Natural killer cell (primary cell): Measurements from ENCODE around the gene RAB18. TPM values are rescaled to one million over a fixed set of nuclear protein-coding genes. Genes with fewer than 3 reads are reported as not detected.

ENCODE experiments used
- ATAC-seq, 3 donors: fragments of 150-1000 bp in 2 of 3; fragments of 200-7000 bp in 1 of 3; cut with Tn5 transposase; 1 replicate in 1 of 3; 2 replicates in 2 of 3; pipeline ENCODE4 v1.10.0; 2021; ENCODE audit warnings: mild to moderate bottlenecking in 2 of 3, moderate library complexity in 2 of 3
- DNase-seq, 2 donors: peaks; one replicate each; pipeline versions ENCODE4 v3.0.0 to v3.0.0-alpha.2; 2013 to 2021; ENCODE audit warnings: mixed read lengths in 1 of 2
- H3K27ac ChIP-seq: one replicate; pipeline ENCODE4 v1.5.1; 2013; ENCODE audit warnings: mild to moderate bottlenecking, low read length
- H3K27me3 ChIP-seq: one replicate; pipeline ENCODE4 v1.6.1; 2013; ENCODE audit warnings: low read length; ENCODE audit not compliant: control insufficient read depth, insufficient read depth
- H3K36me3 ChIP-seq: one replicate; pipeline ENCODE4 v1.6.1; 2013; ENCODE audit warnings: low read length; ENCODE audit not compliant: control insufficient read depth, insufficient read depth
- H3K4me1 ChIP-seq: one replicate; pipeline ENCODE4 v1.6.1; 2013; ENCODE audit warnings: low read length; ENCODE audit not compliant: control insufficient read depth, insufficient read depth
- H3K4me3 ChIP-seq: one replicate; pipeline ENCODE4 v1.5.1; 2013; ENCODE audit warnings: low read length
- H3K9me3 ChIP-seq: one replicate; pipeline ENCODE4 v1.6.1; 2013; ENCODE audit warnings: low read length; ENCODE audit not compliant: control insufficient read depth, insufficient read depth
- H3K27ac Mint-ChIP-seq, 2 donors: one replicate each; pipeline ENCODE4 v1.8.0; 2022; ENCODE audit warnings: mild to moderate bottlenecking in 2 of 2, mixed read lengths in 2 of 2, moderate library complexity in 1 of 2
- H3K27me3 Mint-ChIP-seq, 2 donors: one replicate each; pipeline ENCODE4 v1.8.0; 2022; ENCODE audit warnings: low read depth in 2 of 2, mixed read lengths in 2 of 2
- H3K36me3 Mint-ChIP-seq: one replicate; pipeline ENCODE4 v1.8.0; 2022; ENCODE audit warnings: mixed read lengths
- H3K4me1 Mint-ChIP-seq, 2 donors: one replicate each; pipeline ENCODE4 v1.8.0; 2022; ENCODE audit warnings: mixed read lengths in 2 of 2
- H3K4me3 Mint-ChIP-seq: one replicate; pipeline ENCODE4 v1.8.0; 2022; ENCODE audit warnings: mild to moderate bottlenecking, moderate library complexity, mixed read lengths
- H3K9me3 Mint-ChIP-seq, 2 donors: one replicate each; pipeline ENCODE4 v1.8.0; 2022; ENCODE audit warnings: mixed read lengths in 2 of 2
- CTCF ChIP-seq: fragments of 200-600 bp; IDR thresholded peaks from one replicate; pipeline ENCODE4 v1.8.0; 2022; ENCODE audit warnings: antibody characterized with exemption
- WGBS: methylation state at CpG from one replicate; pipeline ENCODE4 v1.1.7; 2013; ENCODE audit warnings: missing lambda C conversion rate; ENCODE audit not compliant: insufficient coverage; 5-methylcytosine and 5-hydroxymethylcytosine counted together
- intact Hi-C: fragments of 100-400 bp; cut with micrococcal nuclease; formaldehyde crosslinking; loops from one replicate; pipeline ENCODE4 v1.14.2; 2022
- total RNA-seq, 4 donors: library from RNA; stranded (reverse); fragments of 120-200 nt in 1 of 4; gene quantifications; one replicate each; pipeline versions ENCODE4 v1.2.3 to v1.2.4, GENCODE V29; 2013 to 2022

The RAB18 gene
- total RNA-seq, result 100 to 1,000 TPM; 122 to 132 (median 122) TPM
- 72.4 TPM for total RNA-seq (2013)

- TF ChIP-seq CTCF, result no peak
- peaks cover 10 to 17% of the 10 kb centered on the region in 2 donors for H3K27me3 Mint-ChIP-seq
- no peaks in the 10 kb centered on the region for H3K9me3 Mint-ChIP-seq
- DNase-seq, result peak; percentile 95 to 100
- Histone ChIP-seq H3K9me3 (no peaks in the 10 kb centered on the region), H3K4me1 (peaks cover 19% of the 10 kb centered on the region), H3K27me3 (no peaks in the 10 kb centered on the region), H3K36me3 (peaks cover under 1% of the 10 kb centered on the region), H3K27ac (peak within 1 kb of the TSS; percentile 85), H3K4me3 (peak within 1 kb of the TSS; percentile 73)
- H3K27ac Mint-ChIP-seq, result peak within 1 kb of the TSS; percentile 98 to 100
- peak within 1 kb of the TSS; percentile 100 for H3K4me3 Mint-ChIP-seq
- peaks cover 50 to 55% of the 10 kb centered on the region in 2 donors for H3K4me1 Mint-ChIP-seq
- peak; percentile 92 to 98 (median 92) for ATAC-seq
- WGBS, result under 1% methylated on average over 71 of the region's 71 CpGs
- H3K36me3 Mint-ChIP-seq, result no peaks in the 10 kb centered on the region
- intact Hi-C loops, result loop anchor here (1.0 to 5.0 kb wide), 2 partner anchors 262 to 799 kb away; partner anchors contain the start of genes ACBD5 and MPP7
Observed at GRCh38 chr10:27504007-27504807, at the start of gene RAB18. RAB18 (plus strand) TSS chr10:27504304; CDS start chr10:27504370, 66 bp downstream.

- 90% methylated on average over 3 of the region's 3 CpGs for WGBS
- intact Hi-C loops, result no loop called here
- no peak for TF ChIP-seq CTCF
- H3K4me3 Mint-ChIP-seq, result no peak overlapping the region
- Histone ChIP-seq H3K4me1 (peaks cover 6% of the 10 kb centered on the region), H3K27me3 (no peaks in the 10 kb centered on the region), H3K27ac (no peak overlapping the region), H3K9me3 (no peaks in the 10 kb centered on the region), H3K36me3 (no peaks in the 10 kb centered on the region), H3K4me3 (no peak overlapping the region)
- ATAC-seq (no peak), DNase-seq (no peak)
- H3K4me1 Mint-ChIP-seq, result peaks cover 5 to 7% of the 10 kb centered on the region in 2 donors
- H3K27me3 Mint-ChIP-seq, result peaks cover 3 to 12% of the 10 kb centered on the region in 2 donors
- no peak overlapping the region for H3K27ac Mint-ChIP-seq
- no peaks in the 10 kb centered on the region for H3K36me3 Mint-ChIP-seq
- H3K9me3 Mint-ChIP-seq, result no peaks in the 10 kb centered on the region
Observed at GRCh38 chr10:27454837-27455236, 49.3 kb upstream of the RAB18 start.

DNA sequence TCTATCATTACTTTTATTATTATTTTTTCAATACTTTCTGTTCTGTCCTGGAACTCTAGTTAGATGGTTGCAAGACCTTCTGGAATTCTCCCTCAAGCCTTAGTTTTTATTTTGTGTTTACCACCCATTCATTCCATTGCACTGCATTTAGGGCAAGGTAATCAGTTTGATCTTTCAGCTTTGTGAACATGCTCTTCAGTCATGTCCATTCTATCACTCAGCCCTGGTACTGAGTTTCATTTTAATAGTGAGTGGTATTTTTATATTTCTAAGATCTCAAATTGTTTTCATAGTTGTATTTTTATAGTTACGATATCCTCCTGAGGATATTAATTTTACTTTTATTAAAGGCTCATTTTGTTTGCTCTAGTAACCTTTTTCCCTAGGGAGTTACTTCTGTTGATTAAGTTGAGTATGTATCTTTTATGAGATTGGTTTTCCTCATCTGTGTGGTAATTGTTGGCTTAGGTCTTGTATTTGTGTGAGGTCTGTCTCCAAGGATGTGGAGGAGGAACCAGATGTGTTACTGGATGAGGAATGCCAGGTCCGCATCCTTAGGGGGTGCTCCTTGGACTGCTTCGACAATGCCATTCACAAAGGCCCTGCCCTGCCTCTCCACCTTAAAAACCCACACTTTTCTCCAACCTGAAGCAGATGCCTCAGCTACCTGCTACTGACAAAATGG, 46.7 kb upstream of the RAB18 start:
- H3K4me1 ChIP-seq, result peaks cover 6% of the 10 kb centered on the region
- Mint-ChIP-seq H3K4me1 (peaks cover 5 to 7% of the 10 kb centered on the region in 2 donors), H3K4me3 (no peak overlapping the region), H3K27me3 (peaks cover 0 to 12% of the 10 kb centered on the region in 2 donors), H3K36me3 (no peaks in the 10 kb centered on the region), H3K9me3 (no peaks in the 10 kb centered on the region), H3K27ac (no peak overlapping the region)
- no peaks in the 10 kb centered on the region for H3K36me3 ChIP-seq
- H3K27me3 ChIP-seq, result no peaks in the 10 kb centered on the region
- no peak for ATAC-seq
- intact Hi-C loops, result no loop called here
- 94% methylated on average over 2 of the region's 3 CpGs for WGBS
- DNase-seq, result no peak
- H3K9me3 ChIP-seq, result no peaks in the 10 kb centered on the region
- no peak overlapping the region for H3K4me3 ChIP-seq
- no peak overlapping the region for H3K27ac ChIP-seq
- no peak for TF ChIP-seq CTCF
